AG10803 (cell line): Measurements from ENCODE around the gene HIBCH.

Experiments
- DNase-seq: peaks from one replicate; pipeline ENCODE4 v3.0.0; 2010; ENCODE audit warnings: low read depth
- H3K4me3 ChIP-seq: 2 replicates; pipeline ENCODE4 v1.5.1; 2011; ENCODE audit warnings: mild to moderate bottlenecking, low read length, control low read depth
- TF ChIP-seq, protein P1 (sequence below): conservative IDR thresholded peaks from 2 replicates; pipeline ENCODE4 v1.5.1; 2011; ENCODE audit warnings: mild to moderate bottlenecking, low read length, control low read depth, inconsistent platforms

Gene HIBCH

DNA sequence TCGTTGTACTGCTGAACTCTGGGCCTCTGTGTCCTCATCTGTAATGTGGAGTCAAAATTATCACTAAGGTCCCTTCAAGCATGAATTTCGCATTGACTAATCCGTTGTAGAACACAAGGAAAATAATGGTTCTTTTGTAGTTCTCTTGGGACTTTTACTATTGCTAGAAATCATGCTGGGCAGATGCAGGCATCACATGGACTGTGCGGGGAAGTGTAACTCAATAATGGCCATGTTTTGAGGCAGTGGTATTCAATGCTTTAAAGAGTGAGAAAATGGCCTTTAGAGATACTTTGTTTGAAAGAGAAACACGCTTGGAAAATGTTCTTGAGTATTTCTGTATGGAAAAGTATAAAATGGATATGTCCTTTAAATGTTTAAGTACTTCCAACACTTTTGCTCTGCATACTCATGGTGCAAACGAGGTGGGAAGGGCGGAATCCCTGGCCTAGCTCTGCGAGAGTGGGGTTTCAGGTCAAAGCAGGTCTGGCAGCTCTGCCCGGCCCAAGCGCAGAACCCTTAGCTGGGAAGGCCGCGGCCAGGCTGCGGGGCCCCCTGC, 139.8 kb downstream of the HIBCH start:
- TF ChIP-seq, protein P1, sequence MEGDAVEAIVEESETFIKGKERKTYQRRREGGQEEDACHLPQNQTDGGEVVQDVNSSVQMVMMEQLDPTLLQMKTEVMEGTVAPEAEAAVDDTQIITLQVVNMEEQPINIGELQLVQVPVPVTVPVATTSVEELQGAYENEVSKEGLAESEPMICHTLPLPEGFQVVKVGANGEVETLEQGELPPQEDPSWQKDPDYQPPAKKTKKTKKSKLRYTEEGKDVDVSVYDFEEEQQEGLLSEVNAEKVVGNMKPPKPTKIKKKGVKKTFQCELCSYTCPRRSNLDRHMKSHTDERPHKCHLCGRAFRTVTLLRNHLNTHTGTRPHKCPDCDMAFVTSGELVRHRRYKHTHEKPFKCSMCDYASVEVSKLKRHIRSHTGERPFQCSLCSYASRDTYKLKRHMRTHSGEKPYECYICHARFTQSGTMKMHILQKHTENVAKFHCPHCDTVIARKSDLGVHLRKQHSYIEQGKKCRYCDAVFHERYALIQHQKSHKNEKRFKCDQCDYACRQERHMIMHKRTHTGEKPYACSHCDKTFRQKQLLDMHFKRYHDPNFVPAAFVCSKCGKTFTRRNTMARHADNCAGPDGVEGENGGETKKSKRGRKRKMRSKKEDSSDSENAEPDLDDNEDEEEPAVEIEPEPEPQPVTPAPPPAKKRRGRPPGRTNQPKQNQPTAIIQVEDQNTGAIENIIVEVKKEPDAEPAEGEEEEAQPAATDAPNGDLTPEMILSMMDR = no peak; the same call in 1 of the 2 replicates
- DNase-seq = no peak
- H3K4me3 ChIP-seq = peak overlapping the region; percentile 60

DNA sequence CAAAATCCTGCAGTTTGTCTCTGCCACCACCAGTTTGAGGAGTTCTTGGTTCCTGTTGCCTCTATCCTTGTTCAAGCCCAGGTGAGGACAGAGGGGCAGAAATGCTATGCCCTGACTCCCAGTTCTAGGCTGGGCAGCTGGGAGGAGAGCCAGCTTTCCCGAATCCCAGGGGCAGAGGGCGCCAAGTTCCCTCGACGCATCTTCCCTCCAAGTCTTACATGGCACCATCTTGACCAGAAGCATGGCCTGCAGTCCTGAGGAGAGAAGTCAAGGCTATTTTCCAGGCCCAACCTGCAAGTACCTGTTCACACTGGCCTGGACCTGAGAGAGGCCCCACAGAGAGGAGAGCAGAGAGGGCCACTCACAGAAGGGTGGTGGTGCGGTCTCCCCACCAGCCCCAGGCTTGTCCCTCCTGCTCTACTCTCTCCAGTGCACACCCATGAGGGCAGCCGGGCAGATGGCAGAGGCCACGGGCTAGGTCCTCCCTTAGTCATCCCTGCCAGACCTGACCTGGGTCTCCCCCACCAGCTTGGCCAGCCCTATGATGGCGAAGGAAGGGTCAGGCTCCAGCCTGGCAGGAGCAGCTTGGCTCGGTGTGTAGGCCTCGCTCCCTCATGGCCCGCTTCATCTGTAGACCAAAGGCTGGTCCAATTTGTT, 141.4 kb downstream of the HIBCH start:
- TF ChIP-seq, protein P1 = no peak
- DNase-seq = no peak
- H3K4me3 ChIP-seq = no peak overlapping the region

DNA sequence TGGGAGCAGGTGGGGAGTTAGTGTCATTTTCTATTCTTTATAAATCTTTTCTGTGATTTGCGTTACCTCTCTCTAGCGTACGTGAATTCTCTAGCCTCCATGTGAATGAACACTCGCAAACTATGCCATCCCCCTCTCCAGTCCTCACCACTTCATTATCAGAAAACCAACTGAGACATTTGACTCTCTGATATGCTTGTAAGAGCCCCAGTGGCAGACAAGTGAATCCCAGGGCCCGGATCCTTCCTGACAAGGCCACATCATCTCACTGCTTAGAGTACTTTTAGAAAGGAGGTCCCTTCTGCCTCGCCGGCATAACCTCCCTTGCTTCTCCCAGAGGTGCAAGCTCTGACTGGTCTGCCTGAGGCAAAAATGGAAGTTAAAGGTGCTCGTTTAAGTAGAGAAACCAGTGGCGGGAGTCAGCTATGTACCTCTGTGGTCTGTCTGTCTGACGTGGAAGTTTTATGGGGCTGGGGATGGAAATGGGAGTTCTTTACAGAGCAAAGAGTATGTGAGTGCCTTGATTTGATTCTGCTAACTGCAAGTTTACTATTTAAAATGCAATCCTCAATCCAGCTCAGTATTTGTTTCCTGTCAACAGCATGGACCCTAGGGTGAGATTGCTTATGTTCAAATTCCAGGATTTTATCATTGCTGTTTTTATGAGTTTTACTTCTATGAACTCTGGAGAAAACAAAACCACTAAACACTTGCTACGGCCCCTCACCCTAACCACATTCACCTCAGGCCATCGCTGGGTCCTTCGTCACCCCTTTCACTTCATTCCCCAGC, 142.2 kb downstream of the HIBCH start:
- no peak overlapping the region for H3K4me3 ChIP-seq
- TF ChIP-seq, protein P1 = no peak
- DNase-seq = no peak

DNA sequence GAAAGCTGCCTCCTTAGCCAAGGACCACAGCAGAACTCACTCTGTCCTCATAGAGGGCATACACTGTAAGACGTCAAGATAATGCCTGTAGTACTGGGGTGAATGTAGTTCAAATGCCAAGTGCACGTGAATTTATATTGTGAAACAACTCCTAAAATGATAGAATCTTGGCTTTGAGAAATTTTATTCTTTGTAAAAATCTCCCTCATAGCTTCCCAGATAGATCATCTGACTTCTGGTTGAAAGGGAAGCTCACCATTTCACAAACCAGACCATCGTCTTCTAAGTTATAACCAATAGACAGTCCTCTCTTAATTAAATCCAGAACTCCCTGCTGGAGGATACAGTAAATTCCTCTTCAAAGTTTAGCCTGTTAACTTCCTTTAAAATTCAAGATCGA, 146.2 kb downstream of the HIBCH start:
- no peak overlapping the region for H3K4me3 ChIP-seq
- DNase-seq = peak; percentile 66
- TF ChIP-seq, protein P1 = no peak

DNA sequence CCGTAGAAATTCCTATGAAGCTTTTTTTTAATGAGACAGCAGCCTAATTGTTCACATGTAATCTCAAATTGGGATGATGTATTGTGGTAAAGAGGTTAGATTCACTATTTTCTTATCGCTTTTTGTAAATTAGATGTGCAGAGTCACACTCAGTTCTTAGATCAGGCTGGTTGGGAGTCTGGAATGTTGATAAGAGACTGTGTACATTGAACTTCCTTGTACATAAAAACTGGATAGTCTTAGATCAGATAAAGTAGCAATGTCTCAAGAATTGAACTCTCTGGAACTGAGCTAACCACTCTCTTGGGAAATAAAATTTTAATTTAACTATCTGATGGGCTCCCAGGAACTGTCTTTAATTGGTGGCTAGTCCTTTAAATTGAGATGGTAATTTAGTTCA, 149.0 kb downstream of the HIBCH start:
- no peak overlapping the region for H3K4me3 ChIP-seq
- DNase-seq = no peak
- TF ChIP-seq, protein P1 = no peak

DNA sequence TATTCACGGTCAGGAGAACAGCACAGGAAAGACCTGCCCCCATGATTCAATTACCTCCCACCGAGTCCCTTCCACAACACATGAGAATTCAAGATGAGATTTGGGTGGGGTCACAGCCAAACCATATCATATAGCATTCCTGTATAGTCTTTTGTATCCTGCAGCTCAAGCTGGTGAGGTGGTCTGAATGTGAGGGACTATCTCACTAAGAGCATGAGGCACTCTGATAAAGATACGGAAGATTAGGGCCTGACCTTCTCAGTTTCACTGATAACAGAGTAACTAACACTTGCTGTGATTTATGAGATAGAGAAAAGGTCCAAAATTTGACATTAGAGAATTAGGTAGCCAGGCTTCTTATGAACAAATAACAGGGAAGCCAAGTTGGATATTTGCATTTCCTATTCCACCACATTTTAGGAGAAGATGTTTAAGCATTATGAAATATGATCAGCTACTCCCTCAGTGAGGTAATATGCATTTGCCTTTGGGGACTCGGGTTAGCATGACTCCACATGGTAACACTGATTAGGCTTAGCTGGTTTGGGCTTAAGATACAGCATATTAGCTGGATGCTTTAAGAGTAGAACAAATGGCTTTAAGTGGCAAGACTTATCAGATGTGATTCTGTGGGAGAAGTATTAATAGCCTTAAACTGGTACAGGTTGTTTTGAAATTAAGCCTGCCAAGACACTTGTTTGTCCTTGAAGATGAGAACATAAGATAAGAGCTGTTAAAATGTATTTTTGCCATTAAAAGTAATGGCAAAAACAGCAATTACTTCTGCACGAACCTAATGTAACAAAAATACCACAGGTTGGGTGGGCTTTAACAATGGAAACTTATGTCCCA, 150.2 kb downstream of the HIBCH start:
- TF ChIP-seq, protein P1 = no peak
- no peak for DNase-seq
- H3K4me3 ChIP-seq = no peak overlapping the region
